Upper lobe of right lung (tissue), 1 donor: ENCODE measurements around the gene DNMT1. TPM values are rescaled to one million over a fixed set of nuclear protein-coding genes. Genes with fewer than 3 reads are reported as not detected.

Source experiments
- ATAC-seq: fragments of 200-7000 bp; cut with Tn5 transposase; one replicate; pipeline ENCODE4 v1.9.1; 2020; ENCODE audit warnings: mild to moderate bottlenecking, moderate library complexity
- DNase-seq: peaks from one replicate; pipeline ENCODE4 v3.0.0-alpha.2; 2020
- H3K27ac ChIP-seq: fragments of 200-600 bp; one replicate; pipeline ENCODE4 v1.8.0; 2022
- H3K27me3 ChIP-seq: fragments of 200-600 bp; one replicate; pipeline ENCODE4 v1.8.0; 2022; ENCODE audit warnings: mild to moderate bottlenecking
- H3K36me3 ChIP-seq: fragments of 200-600 bp; one replicate; pipeline ENCODE4 v1.8.0; 2022
- H3K4me1 ChIP-seq: fragments of 200-600 bp; one replicate; pipeline ENCODE4 v1.8.0; 2022
- H3K4me3 ChIP-seq: fragments of 200-600 bp; one replicate; pipeline ENCODE4 v1.8.0; 2022; ENCODE audit warnings: mild to moderate bottlenecking
- H3K9me3 ChIP-seq: fragments of 200-600 bp; one replicate; pipeline ENCODE4 v1.8.0; 2022
- CTCF ChIP-seq: fragments of 200-600 bp; IDR thresholded peaks from one replicate; pipeline ENCODE4 v1.8.0; 2022; ENCODE audit warnings: antibody characterized with exemption
- intact Hi-C: fragments of 100-400 bp; cut with DNase I; formaldehyde crosslinking; loops from one replicate; pipeline ENCODE4 v1.11.0; 2022
- total RNA-seq: library from RNA; stranded (reverse); fragmentation: NEBNext Ultra II Directional; extraction: Animal tissue kit (Norgen Biotek cat#: 25700); gene quantifications from one replicate; pipeline ENCODE4 v1.2.1, GENCODE V29; 2021
- donor health status: DM: no; HTN: yes; CAD: no; lungs with severe emphysema.

DNMT1 gene
- total RNA-seq, 1 donor from 2014 or later = 72.1 TPM

- intact Hi-C loops = no loop called here
- Histone ChIP-seq H3K4me1 (peaks cover 34% of the 10 kb centered on the region), H3K27ac (peak overlapping the region; percentile 30), H3K36me3 (no peaks in the 10 kb centered on the region), H3K9me3 (no peaks in the 10 kb centered on the region), H3K27me3 (no peaks in the 10 kb centered on the region), H3K4me3 (no peak overlapping the region)
- no peak for TF ChIP-seq CTCF
- ATAC-seq = no peak
- DNase-seq = no peak
Measured at GRCh38 chr19:10235003-10235402, 40.2 kb upstream of the DNMT1 start.

GRCh38 chr19:10233946-10234345 lies 39.2 kb upstream of the DNMT1 start:
- no peaks in the 10 kb centered on the region for H3K36me3 ChIP-seq
- peaks cover 45% of the 10 kb centered on the region for H3K4me1 ChIP-seq
- no peaks in the 10 kb centered on the region for H3K9me3 ChIP-seq
- H3K4me3 ChIP-seq = no peak overlapping the region
- no peak for ATAC-seq
- DNase-seq = no peak
- TF ChIP-seq CTCF = no peak
- no peaks in the 10 kb centered on the region for H3K27me3 ChIP-seq
- H3K27ac ChIP-seq = no peak overlapping the region
- intact Hi-C loops = no loop called here

DNA sequence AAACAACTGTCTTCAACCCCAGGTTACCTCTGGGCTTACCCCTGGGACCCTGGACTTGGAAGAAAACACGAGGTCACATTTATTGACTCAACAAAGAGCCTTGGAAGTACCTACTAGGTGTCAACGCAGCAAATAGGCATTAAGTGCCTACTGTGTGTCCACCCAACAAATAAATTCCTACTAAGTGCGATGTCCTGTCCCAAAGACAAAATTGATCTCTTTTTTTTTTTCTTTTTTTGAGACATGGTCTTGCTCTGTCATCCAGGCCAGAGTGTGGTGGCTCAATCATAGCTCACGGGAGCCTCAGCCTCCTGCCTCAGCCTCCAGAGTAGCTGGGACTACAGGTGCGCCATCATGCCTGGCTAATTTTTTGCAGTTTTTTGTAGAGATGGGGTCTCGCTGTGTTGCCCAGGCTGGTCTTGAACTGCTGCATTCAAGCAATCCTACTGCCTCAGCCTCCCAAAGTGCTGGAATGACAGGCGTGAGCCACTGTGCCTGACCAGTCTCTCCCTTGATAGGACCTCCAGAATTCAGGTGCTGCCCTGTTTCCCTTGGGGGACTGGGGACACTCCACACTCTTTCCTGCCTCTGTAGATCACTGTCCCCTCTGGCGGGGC lies 37.0 kb upstream of the DNMT1 start:
- no peaks in the 10 kb centered on the region for H3K36me3 ChIP-seq
- intact Hi-C loops = no loop called here
- no peak for DNase-seq
- H3K9me3 ChIP-seq = no peaks in the 10 kb centered on the region
- peak overlapping the region; percentile 96 for H3K4me3 ChIP-seq
- TF ChIP-seq CTCF = no peak
- H3K4me1 ChIP-seq = peaks cover 45% of the 10 kb centered on the region
- H3K27me3 ChIP-seq = no peaks in the 10 kb centered on the region
- no peak for ATAC-seq
- peak overlapping the region; percentile 94 for H3K27ac ChIP-seq

DNA sequence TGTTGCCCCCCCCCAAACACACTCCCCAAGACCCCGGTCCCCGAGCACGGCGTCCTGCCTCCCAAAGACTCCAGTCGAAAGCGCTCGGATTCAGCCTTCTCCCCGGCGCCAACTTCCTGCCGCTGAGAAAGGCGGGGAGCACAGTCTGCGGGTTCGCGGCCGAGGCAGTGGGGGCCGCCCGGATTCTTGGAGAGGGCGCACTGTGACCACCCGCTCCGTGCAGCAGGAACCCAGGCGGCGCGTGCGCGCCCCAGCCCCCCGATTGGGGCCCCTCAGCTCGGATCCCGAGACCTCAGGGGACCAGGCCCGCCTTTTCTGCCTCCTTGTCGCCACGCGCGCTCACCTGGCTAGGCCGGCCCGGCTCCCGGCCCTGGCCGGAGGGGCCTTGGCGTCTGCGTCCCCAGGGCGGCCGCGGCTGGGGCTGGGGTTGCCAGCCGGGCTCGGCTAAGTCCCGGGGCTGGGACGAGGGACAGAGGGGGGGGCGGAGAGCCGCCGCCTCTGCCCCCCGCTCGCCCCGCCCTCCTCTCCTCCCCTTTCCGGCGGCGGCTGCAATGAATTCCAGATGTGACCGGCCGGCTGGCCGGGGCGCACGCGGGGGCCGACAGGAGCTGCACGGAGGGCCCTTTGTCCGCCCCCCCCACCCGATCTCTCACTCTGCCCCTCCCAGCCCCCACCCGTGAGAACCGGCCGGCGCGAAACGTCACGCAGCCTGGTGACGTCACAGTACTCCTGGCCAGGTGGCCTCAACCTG lies 36.3 kb upstream of the DNMT1 start, which contains the start of gene S1PR2:
S1PR2 (minus strand) TSS at position 471 of the 751 bp plus-strand sequence. CDS start 6,426 bp downstream, outside the sequence.
- peak within 1 kb of the TSS; percentile 96 for H3K4me3 ChIP-seq
- no peak for TF ChIP-seq CTCF
- H3K9me3 ChIP-seq = no peaks in the 10 kb centered on the region
- no peaks in the 10 kb centered on the region for H3K27me3 ChIP-seq
- intact Hi-C loops = no loop called here
- DNase-seq (peak; percentile 91), ATAC-seq (peak; percentile 88)
- peak within 1 kb of the TSS; percentile 94 for H3K27ac ChIP-seq
- H3K4me1 ChIP-seq = peaks cover 44% of the 10 kb centered on the region
- no peaks in the 10 kb centered on the region for H3K36me3 ChIP-seq

- H3K4me3 ChIP-seq = peak overlapping the region; percentile 96
- H3K4me1 ChIP-seq = peaks cover 42% of the 10 kb centered on the region
- H3K36me3 ChIP-seq = no peaks in the 10 kb centered on the region
- ATAC-seq (peak; percentile 29), DNase-seq (peak; percentile 82)
- no peaks in the 10 kb centered on the region for H3K9me3 ChIP-seq
- intact Hi-C loops = no loop called here
- H3K27ac ChIP-seq = peak overlapping the region; percentile 94
- no peak for TF ChIP-seq CTCF
- H3K27me3 ChIP-seq = no peaks in the 10 kb centered on the region
Measured at GRCh38 chr19:10230173-10230860, 35.6 kb upstream of the DNMT1 start.
